Fibroblast of lung (primary cell): Measurements from ENCODE around the gene TBL2.

Source experiments
- EZH2 ChIP-seq: IDR thresholded peaks from 2 replicates; pipeline ENCODE4 v1.5.1; 2012; ENCODE audit warnings: low read length, control low read depth, mild to moderate bottlenecking; ENCODE audit errors: missing control alignments
- TF ChIP-seq, protein P1 (sequence below), 2 donors: IDR thresholded peaks in 1 of 2; conservative IDR thresholded peaks in 1 of 2; 1 replicate in 1 of 2; 2 replicates in 1 of 2; pipeline ENCODE4 v1.5.1; 2011 to 2012; ENCODE audit warnings: low read length in 2 of 2, control low read depth in 1 of 2, inconsistent platforms in 1 of 2, low read depth in 1 of 2, mild to moderate bottlenecking in 1 of 2

GRCh38 chr7:73605601-73606220 lies 27.3 kb upstream of the TBL2 start:
- TF ChIP-seq, protein P1, sequence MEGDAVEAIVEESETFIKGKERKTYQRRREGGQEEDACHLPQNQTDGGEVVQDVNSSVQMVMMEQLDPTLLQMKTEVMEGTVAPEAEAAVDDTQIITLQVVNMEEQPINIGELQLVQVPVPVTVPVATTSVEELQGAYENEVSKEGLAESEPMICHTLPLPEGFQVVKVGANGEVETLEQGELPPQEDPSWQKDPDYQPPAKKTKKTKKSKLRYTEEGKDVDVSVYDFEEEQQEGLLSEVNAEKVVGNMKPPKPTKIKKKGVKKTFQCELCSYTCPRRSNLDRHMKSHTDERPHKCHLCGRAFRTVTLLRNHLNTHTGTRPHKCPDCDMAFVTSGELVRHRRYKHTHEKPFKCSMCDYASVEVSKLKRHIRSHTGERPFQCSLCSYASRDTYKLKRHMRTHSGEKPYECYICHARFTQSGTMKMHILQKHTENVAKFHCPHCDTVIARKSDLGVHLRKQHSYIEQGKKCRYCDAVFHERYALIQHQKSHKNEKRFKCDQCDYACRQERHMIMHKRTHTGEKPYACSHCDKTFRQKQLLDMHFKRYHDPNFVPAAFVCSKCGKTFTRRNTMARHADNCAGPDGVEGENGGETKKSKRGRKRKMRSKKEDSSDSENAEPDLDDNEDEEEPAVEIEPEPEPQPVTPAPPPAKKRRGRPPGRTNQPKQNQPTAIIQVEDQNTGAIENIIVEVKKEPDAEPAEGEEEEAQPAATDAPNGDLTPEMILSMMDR (conservative IDR thresholded peaks at IDR 0.05 in 1 of 2, IDR thresholded peaks at IDR 0.05 in 1 of 2; ENCODE audit: low read depth in 1 of 2, low read length in 2 of 2) = no peak
- TF ChIP-seq EZH2 = peak; percentile 69
